AG04449 (cell line): ENCODE measurements around the gene DTX1.
"Not testable (repeated sequence)": the region's sequence is repeated elsewhere in the genome, so short reads cannot be mapped to it uniquely, and the experiment has no call there.

Experiments used
- CTCF ChIA-PET: fragments of 350-600 bp; formaldehyde crosslinking; extraction: SDS; loops from one replicate; lab custom pipeline; 2021; ENCODE audit warnings: antibody characterized with exemption; lab: Yijun Ruan, JAX
- POLR2A ChIA-PET: fragments of 400-600, 350-600 bp; formaldehyde crosslinking; extraction: SDS; loops from one replicate; lab custom pipeline; 2020; ENCODE audit warnings: antibody characterized with exemption, inconsistent platforms; lab: Yijun Ruan, JAX
- DNase-seq: peaks from one replicate; pipeline ENCODE4 v3.0.0-alpha.2; 2010; ENCODE audit warnings: low read depth, low spot score
- H3K4me3 ChIP-seq: 2 replicates; pipeline ENCODE4 v1.5.1; 2011; ENCODE audit warnings: low read depth, mild to moderate bottlenecking, control low read depth, low read length
- TF ChIP-seq, protein P1 (sequence below): IDR thresholded peaks from one replicate; pipeline ENCODE4 v1.5.1; 2011; ENCODE audit warnings: mild to moderate bottlenecking, moderate library complexity, low read length, control low read depth, inconsistent platforms; ENCODE audit not compliant: insufficient read depth; ENCODE audit errors: missing control alignments

DTX1 gene

GRCh38 chr12:113116875-113117274 is 60.3 kb downstream of the DTX1 start:
- TF ChIP-seq, protein P1, sequence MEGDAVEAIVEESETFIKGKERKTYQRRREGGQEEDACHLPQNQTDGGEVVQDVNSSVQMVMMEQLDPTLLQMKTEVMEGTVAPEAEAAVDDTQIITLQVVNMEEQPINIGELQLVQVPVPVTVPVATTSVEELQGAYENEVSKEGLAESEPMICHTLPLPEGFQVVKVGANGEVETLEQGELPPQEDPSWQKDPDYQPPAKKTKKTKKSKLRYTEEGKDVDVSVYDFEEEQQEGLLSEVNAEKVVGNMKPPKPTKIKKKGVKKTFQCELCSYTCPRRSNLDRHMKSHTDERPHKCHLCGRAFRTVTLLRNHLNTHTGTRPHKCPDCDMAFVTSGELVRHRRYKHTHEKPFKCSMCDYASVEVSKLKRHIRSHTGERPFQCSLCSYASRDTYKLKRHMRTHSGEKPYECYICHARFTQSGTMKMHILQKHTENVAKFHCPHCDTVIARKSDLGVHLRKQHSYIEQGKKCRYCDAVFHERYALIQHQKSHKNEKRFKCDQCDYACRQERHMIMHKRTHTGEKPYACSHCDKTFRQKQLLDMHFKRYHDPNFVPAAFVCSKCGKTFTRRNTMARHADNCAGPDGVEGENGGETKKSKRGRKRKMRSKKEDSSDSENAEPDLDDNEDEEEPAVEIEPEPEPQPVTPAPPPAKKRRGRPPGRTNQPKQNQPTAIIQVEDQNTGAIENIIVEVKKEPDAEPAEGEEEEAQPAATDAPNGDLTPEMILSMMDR: no peak
- CTCF ChIA-PET: interaction anchor here (1.1 kb wide), 1 partner anchor 15 kb away, joined by 3 read pairs; no protein-coding TSS in a partner anchor
- POLR2A ChIA-PET: no interaction called here
- H3K4me3 ChIP-seq: no peak overlapping the region
- no peak for DNase-seq

GRCh38 chr12:113117684-113118083 is 61.2 kb downstream of the DTX1 start:
- CTCF ChIA-PET: interaction anchor here (1.1 kb wide), 1 partner anchor 14 kb away, joined by 3 read pairs; no protein-coding TSS in a partner anchor

DNA sequence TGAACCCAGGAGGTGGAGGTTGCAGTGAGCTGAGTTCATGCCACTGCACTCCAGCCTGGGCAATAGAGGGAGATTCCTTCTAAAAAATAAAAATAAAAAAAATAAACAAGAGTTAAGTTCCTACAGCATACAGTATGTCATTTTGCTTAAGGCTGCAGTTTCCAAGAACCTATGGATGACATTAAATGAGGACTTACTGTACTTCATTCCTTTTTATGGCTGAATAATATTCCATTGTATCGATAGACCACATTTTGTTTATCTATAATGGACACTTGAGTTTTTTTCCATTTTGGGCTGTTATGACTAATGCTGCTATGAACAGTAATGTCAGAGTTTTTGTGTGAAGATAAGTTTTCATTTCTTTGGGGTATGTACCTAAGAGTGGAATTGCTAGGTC is 61.6 kb downstream of the DTX1 start:
- DNase-seq: no peak
- POLR2A ChIA-PET: no interaction called here
- TF ChIP-seq, protein P1: no peak
- no peak overlapping the region for H3K4me3 ChIP-seq
- CTCF ChIA-PET: no interaction called here

More at GRCh38 chr12:113117684-113118083, 61.2 kb downstream of the DTX1 start:
- H3K4me3 ChIP-seq, DNase-seq, POLR2A ChIA-PET: not testable (repeated sequence)

DNA sequence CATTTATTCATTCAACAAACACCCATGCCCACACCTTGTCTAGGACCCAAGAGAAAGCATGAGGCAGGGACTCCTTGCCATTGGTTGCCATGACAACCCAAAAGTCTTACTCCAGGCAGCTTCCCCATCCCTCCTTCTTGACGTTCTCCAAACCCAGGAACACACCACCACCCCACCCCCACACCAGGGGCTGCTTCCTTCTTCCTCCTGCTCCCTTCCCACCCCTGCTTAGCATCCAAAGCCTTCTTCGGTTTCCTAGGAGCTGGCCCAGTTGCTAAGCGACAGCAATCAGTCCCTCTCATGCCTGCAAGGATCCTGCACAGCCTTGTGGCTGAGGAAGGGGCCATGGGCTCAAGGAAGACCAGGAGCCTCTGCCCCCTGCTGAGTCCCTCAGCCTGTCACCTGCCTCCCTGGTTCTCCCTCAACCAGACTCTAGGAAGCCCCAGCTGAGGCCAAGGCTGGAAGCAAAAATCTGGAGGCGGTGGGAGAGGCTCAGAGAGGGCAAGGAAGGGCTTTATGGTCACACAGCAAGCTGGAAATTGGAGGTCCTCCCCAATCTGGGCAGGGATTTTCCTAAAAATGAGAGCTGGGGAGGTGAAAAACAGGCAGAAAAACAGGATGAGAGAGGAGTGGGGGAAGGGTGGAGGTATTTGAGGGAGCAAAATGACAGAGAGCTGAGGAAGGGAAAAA is 63.6 kb downstream of the DTX1 start:
- ChIA-PET CTCF (no interaction called here), POLR2A (no interaction called here)
- TF ChIP-seq, protein P1: no peak
- no peak overlapping the region for H3K4me3 ChIP-seq
- no peak for DNase-seq

DNA sequence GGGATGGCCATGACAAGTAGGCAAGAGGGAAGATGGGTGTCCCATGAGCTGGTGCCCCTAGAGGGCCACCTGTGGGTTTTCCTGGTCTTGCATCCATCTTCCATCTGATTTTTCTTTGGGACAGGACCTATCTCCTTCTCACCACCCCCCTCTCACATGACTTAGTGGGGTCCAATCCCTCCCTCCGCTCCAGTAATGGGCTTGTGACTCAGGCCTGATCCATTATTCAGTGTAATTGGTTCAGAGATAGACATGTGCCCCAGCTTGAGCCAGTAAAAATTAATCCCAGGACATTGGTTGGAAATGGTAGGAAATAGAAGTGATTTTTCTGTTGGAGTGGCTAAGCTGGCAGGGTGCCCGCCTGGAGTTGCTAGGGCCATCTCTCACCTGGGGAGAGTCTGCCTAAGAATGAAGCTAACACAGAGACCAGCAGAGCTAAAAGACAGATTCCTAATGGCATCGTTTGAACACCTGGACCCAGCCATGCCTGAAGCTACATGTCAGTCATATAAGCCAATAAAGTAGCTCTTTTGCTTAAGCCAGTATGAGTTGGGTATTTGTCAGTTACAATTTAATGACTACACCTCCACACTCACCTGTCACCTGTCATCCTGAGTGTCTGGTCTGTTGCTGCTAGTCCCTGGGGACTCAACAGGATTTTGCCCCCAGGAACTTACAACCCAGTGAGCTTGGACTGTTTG is 64.3 kb downstream of the DTX1 start:
- ChIA-PET CTCF (interaction anchor here (1.2 kb wide), 1 partner anchor 32 kb away, joined by 3 read pairs; no protein-coding TSS in a partner anchor), POLR2A (no interaction called here)
- no peak for DNase-seq
- TF ChIP-seq, protein P1: no peak
- H3K4me3 ChIP-seq: no peak overlapping the region

- DNase-seq: no peak
- POLR2A ChIA-PET: interaction anchor here (0.6 kb wide), 1 partner anchor 25 kb away, joined by 3 read pairs; no protein-coding TSS in a partner anchor
- H3K4me3 ChIP-seq: no peak overlapping the region
- CTCF ChIA-PET: no interaction called here
- TF ChIP-seq, protein P1: no peak
Measured at GRCh38 chr12:113127791-113128199, 71.3 kb downstream of the DTX1 start.
